ENCODE data around the gene HSD17B2.

Gene HSD17B2

GRCh38 chr16:82049484-82049883 is 14.4 kb downstream of the HSD17B2 start:
- no peak for TF ChIP-seq CTCF (IDR thresholded peaks at IDR 0.05)
- intact Hi-C loops (cut with DNase I; ENCODE audit: low total_unique reads): no loop called here
- Histone ChIP-seq H3K27ac (no peak overlapping the region), H3K27me3 (no peaks in the 10 kb centered on the region), H3K9me3 (no peaks in the 10 kb centered on the region), H3K4me1 (no peaks in the 10 kb centered on the region), H3K36me3 (no peaks in the 10 kb centered on the region), H3K4me3 (no peak overlapping the region)
- DNase-seq: no peak

- no peaks in the 10 kb centered on the region for H3K9me3 ChIP-seq
- H3K27me3 ChIP-seq: no peaks in the 10 kb centered on the region
- no peak overlapping the region for H3K27ac ChIP-seq
- H3K4me3 ChIP-seq: no peak overlapping the region
- H3K36me3 ChIP-seq: no peaks in the 10 kb centered on the region
- no peaks in the 10 kb centered on the region for H3K4me1 ChIP-seq
- no peak for DNase-seq
- intact Hi-C loops (cut with DNase I; ENCODE audit: low total_unique reads): no loop called here
- TF ChIP-seq CTCF (IDR thresholded peaks at IDR 0.05): no peak
Measured at GRCh38 chr16:82050506-82050905, 15.5 kb downstream of the HSD17B2 start.

- no peak for TF ChIP-seq CTCF (IDR thresholded peaks at IDR 0.05)
- DNase-seq: no peak
- intact Hi-C loops (cut with DNase I; ENCODE audit: low total_unique reads): no loop called here
- Histone ChIP-seq H3K27ac (no peak overlapping the region), H3K9me3 (no peaks in the 10 kb centered on the region), H3K4me1 (no peaks in the 10 kb centered on the region), H3K27me3 (no peaks in the 10 kb centered on the region), H3K4me3 (no peak overlapping the region), H3K36me3 (no peaks in the 10 kb centered on the region)
Measured at GRCh38 chr16:82050909-82051357, 15.9 kb downstream of the HSD17B2 start.

- DNase-seq: no peak
- no peaks in the 10 kb centered on the region for H3K27me3 ChIP-seq
- no peaks in the 10 kb centered on the region for H3K9me3 ChIP-seq
- H3K36me3 ChIP-seq: no peaks in the 10 kb centered on the region
- H3K27ac ChIP-seq: no peak overlapping the region
- H3K4me1 ChIP-seq: no peaks in the 10 kb centered on the region
- intact Hi-C loops (cut with DNase I; ENCODE audit: low total_unique reads): no loop called here
- TF ChIP-seq CTCF (IDR thresholded peaks at IDR 0.05): no peak
- H3K4me3 ChIP-seq: no peak overlapping the region
Measured at GRCh38 chr16:82051656-82052055, 16.6 kb downstream of the HSD17B2 start.

- H3K4me1 ChIP-seq: no peaks in the 10 kb centered on the region
- intact Hi-C loops (cut with DNase I; ENCODE audit: low total_unique reads): no loop called here
- TF ChIP-seq CTCF (IDR thresholded peaks at IDR 0.05): no peak
- peaks cover 0 to 6% of the 10 kb centered on the region in 2 donors for H3K27me3 ChIP-seq
- no peaks in the 10 kb centered on the region for H3K9me3 ChIP-seq
- no peak overlapping the region for H3K27ac ChIP-seq
- DNase-seq: no peak
- H3K4me3 ChIP-seq: no peak overlapping the region
- H3K36me3 ChIP-seq: no peaks in the 10 kb centered on the region
Measured at GRCh38 chr16:82055117-82055516, 20.1 kb downstream of the HSD17B2 start.

Data from tibial artery (tissue), 4 donors.